Lower leg skin (tissue), 3 donors: ENCODE measurements around the gene CR1L.

Source experiments
- POLR2A ChIP-seq, 2 donors: fragments of 450-650 bp; IDR thresholded peaks; one replicate each; pipeline ENCODE4 v1.6.1; 2016 to 2017; ENCODE audit warnings: antibody characterized with exemption in 2 of 2, mild to moderate bottlenecking in 1 of 2, moderate library complexity in 1 of 2
- TF ChIP-seq, protein P1 (sequence below), 3 donors: fragments of 450-650 bp; IDR thresholded peaks; one replicate each; pipeline ENCODE4 v1.5.1; 2016; ENCODE audit warnings: antibody characterized with exemption in 3 of 3, mild to moderate bottlenecking in 3 of 3, moderate library complexity in 2 of 3

DNA sequence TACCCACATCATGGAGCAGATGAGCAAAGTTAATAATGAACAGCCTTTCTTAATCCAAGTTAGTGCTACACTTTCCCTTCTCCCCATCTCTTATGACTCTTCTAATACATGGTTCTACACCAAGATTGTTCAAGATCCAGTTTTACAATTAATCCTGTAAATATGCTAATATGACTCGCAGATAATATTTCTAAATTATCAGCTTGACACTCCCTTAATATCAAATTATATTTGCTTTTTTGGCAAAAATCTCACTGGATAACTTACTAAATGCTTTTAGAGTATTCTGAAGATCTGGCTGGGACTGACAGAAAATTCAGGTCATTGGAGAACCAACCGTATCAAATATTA is 24.4 kb upstream of the CR1L start:
- no peak for TF ChIP-seq POLR2A (IDR thresholded peaks at IDR 0.05)
- TF ChIP-seq, protein P1, sequence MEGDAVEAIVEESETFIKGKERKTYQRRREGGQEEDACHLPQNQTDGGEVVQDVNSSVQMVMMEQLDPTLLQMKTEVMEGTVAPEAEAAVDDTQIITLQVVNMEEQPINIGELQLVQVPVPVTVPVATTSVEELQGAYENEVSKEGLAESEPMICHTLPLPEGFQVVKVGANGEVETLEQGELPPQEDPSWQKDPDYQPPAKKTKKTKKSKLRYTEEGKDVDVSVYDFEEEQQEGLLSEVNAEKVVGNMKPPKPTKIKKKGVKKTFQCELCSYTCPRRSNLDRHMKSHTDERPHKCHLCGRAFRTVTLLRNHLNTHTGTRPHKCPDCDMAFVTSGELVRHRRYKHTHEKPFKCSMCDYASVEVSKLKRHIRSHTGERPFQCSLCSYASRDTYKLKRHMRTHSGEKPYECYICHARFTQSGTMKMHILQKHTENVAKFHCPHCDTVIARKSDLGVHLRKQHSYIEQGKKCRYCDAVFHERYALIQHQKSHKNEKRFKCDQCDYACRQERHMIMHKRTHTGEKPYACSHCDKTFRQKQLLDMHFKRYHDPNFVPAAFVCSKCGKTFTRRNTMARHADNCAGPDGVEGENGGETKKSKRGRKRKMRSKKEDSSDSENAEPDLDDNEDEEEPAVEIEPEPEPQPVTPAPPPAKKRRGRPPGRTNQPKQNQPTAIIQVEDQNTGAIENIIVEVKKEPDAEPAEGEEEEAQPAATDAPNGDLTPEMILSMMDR (IDR thresholded peaks at IDR 0.05), result no peak
